T-cell (primary cell): ENCODE measurements around the gene ADGRL3. TPM values are rescaled to one million over a fixed set of nuclear protein-coding genes. Genes with fewer than 3 reads are reported as not detected.

Source experiments
- ATAC-seq, 4 experiments: fragments of 200-7000 bp in 3 of 4; fragments of 150-1000 bp in 1 of 4; cut with Tn5 transposase; replicated peaks in 1 of 4; 1 replicate in 3 of 4; 2 replicates in 1 of 4; pipeline ENCODE4 v1.10.0; 2021; ENCODE audit warnings: moderate library complexity in 3 of 4, mild to moderate bottlenecking in 2 of 4, moderate number of reproducible peaks in 1 of 4
- CTCF ChIA-PET, 2 donors: fragments of 300-600 bp; sonication (Branson Sonifier 250); formaldehyde crosslinking; loops; one replicate each; lab custom pipeline; 2022; ENCODE audit warnings: antibody characterized with exemption in 2 of 2; lab: Charles Lee
- POLR2A ChIA-PET, 2 donors: fragments of 300-600 bp; sonication (Branson Sonifier 250); formaldehyde crosslinking; loops; one replicate each; lab custom pipeline; 2022; ENCODE audit warnings: antibody characterized with exemption in 2 of 2; lab: Charles Lee
- DNase-seq, 35 experiments: peaks; one replicate each; pipeline versions ENCODE4 v3.0.0 to v3.0.0-alpha.2; 2013 to 2023
- H3K27ac ChIP-seq: one replicate; pipeline ENCODE4 v1.5.1; 2013; ENCODE audit warnings: low read length
- H3K27me3 ChIP-seq, 2 experiments: replicated peaks in 1 of 2; 1 replicate in 1 of 2; 2 replicates in 1 of 2; pipeline versions ENCODE4 v1.6.1 to v1.7.0; 2013; ENCODE audit warnings: low read length in 1 of 2, mixed read lengths in 1 of 2; ENCODE audit not compliant: control insufficient read depth in 2 of 2, insufficient read depth in 2 of 2; ENCODE audit errors: extremely low read depth in 1 of 2
- H3K36me3 ChIP-seq, 2 donors: 1 replicate in 1 of 2; 2 replicates in 1 of 2; pipeline versions ENCODE4 v1.6.1 to v1.7.0; 2013; ENCODE audit warnings: low read length in 1 of 2; ENCODE audit not compliant: control insufficient read depth in 2 of 2, insufficient read depth in 1 of 2; ENCODE audit errors: extremely low read depth in 1 of 2
- H3K4me1 ChIP-seq, 2 experiments: 1 replicate in 1 of 2; 2 replicates in 1 of 2; pipeline versions ENCODE4 v1.6.1 to v1.7.0; 2013; ENCODE audit warnings: low read length in 2 of 2, mixed read lengths in 1 of 2; ENCODE audit not compliant: insufficient read depth in 2 of 2, control insufficient read depth in 1 of 2; ENCODE audit errors: extremely low read depth in 1 of 2
- H3K4me3 ChIP-seq, 2 donors: 1 replicate in 1 of 2; 2 replicates in 1 of 2; pipeline versions ENCODE4 v1.5.1 to v1.7.0; 2013; ENCODE audit warnings: mild to moderate bottlenecking in 2 of 2, low read length in 1 of 2, moderate library complexity in 1 of 2; ENCODE audit not compliant: control insufficient read depth in 1 of 2; ENCODE audit errors: extremely low read depth in 1 of 2
- H3K9me3 ChIP-seq: 2 replicates; pipeline ENCODE4 v1.7.0; 2013
- H3K27ac Mint-ChIP-seq, 2 donors: one replicate each; pipeline ENCODE4 v1.8.0; 2020 to 2021; ENCODE audit warnings: mild to moderate bottlenecking in 2 of 2, mixed read lengths in 2 of 2
- H3K27me3 Mint-ChIP-seq, 2 donors: one replicate each; pipeline ENCODE4 v1.8.0; 2021 to 2022; ENCODE audit warnings: mixed read lengths in 2 of 2
- H3K36me3 Mint-ChIP-seq: one replicate; pipeline ENCODE4 v1.8.0; 2021; ENCODE audit warnings: mixed read lengths
- H3K4me1 Mint-ChIP-seq, 3 donors: one replicate each; pipeline ENCODE4 v1.8.0; 2020 to 2022; ENCODE audit warnings: mixed read lengths in 3 of 3, mild to moderate bottlenecking in 1 of 3
- H3K4me3 Mint-ChIP-seq, 3 donors: one replicate each; pipeline ENCODE4 v1.8.0; 2020 to 2022; ENCODE audit warnings: mild to moderate bottlenecking in 3 of 3, mixed read lengths in 3 of 3, moderate library complexity in 3 of 3
- H3K9me3 Mint-ChIP-seq, 3 donors: one replicate each; pipeline ENCODE4 v1.8.0; 2020 to 2022; ENCODE audit warnings: mixed read lengths in 3 of 3
- WGBS: methylation state at CpG from one replicate; pipeline ENCODE4 v1.1.5; 2013; ENCODE audit warnings: missing lambda C conversion rate; ENCODE audit not compliant: insufficient coverage; 5-methylcytosine and 5-hydroxymethylcytosine counted together
- total RNA-seq, 35 experiments: library from RNA in 6 of 35; stranded (reverse) in 6 of 35; fragments of 120-200 nt in 1 of 35; gene quantifications; one replicate each; pipeline versions ENCODE4 v1.2.1 to v1.2.4 and lab custom pipeline; 2013 to 2026

Gene ADGRL3
- total RNA-seq, 5 donors from 2014 or later (not counting 1 experiment from before 2014, with no cell fraction given), result 0.09 TPM; not detected in 4

DNA sequence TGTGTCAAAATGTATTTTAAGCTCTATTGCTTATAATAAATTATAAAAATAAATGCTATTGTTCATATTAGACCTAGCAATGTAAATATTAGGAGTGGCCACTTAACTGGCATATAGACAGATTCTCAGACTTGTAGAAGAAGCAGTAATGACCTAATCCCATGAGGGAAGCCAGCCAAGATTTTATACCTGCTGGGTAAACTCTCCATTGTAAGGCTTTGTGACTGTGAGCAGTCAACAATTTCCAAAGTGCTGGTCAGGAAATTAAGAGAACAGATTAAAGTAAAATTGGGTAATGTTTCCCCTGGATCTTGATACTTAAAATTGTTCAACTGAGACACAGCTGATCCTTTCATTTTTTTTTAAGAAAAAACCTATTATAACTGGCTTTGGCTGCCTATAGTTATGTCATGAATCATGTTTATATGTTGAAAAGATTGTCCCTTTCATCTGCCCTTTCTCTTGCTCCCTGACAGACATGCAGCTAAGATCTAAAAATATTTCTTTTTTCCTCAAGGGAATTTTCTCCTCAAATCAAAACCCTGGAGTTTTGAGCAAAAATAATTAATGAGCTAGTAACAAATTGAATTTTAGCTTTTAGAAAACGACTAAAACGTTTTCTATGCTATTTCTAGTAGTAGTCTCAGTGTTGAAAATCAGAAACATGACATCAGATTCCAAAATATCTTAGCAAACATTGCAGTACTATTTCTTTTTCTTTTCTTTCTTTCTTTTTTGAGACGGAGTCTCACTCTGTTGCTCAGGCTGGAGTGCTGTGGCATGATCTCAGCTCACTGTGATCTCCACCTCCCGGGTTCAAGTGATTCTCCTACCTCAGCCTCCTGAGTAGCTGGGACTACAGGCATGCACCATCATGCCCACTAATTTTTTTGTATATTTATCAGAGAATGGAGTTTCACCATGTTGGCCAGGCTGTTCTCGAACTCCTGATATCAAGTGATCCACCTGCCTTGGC, 77.9 kb downstream of the ADGRL3 start:
- Mint-ChIP-seq H3K4me3 (no peak overlapping the region), H3K36me3 (no peaks in the 10 kb centered on the region), H3K9me3 (peaks cover 0 to 12% (median 7%) of the 10 kb centered on the region in 3 donors), H3K4me1 (no peaks in the 10 kb centered on the region), H3K27ac (no peak overlapping the region), H3K27me3 (no peaks in the 10 kb centered on the region)
- Histone ChIP-seq H3K27me3 (no peaks in the 10 kb centered on the region), H3K36me3 (no peaks in the 10 kb centered on the region), H3K4me1 (no peaks in the 10 kb centered on the region), H3K9me3 (no peaks in the 10 kb centered on the region), H3K27ac (no peak overlapping the region), H3K4me3 (no peak overlapping the region)
- no peak for DNase-seq
- ATAC-seq, result no peak
- WGBS, result 77% methylated on average over 3 of the region's 5 CpGs
- CTCF ChIA-PET, result no interaction called here
- POLR2A ChIA-PET, result interaction anchor here in 1 of 2 donors (0.6 kb wide), 1 partner anchor 59 kb away, joined by 3 read pairs; no protein-coding TSS in a partner anchor

DNA sequence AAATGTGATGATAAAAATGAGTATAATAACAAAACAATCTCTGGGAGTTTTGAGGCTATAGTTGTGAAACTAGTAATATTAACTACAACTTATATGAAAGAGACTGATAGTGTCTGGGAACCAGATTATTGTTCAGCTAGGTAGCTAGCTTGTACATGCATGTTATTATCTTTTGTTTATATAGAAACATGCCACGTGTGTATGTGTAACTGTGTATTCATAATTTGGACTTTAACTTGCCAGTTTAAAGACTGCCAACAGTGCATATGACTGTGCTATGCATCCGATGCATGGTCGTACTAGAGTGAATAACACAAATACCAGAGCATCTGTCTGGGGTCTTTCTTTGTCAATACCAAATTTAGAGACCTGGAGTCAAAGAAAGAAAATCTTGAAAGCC, 92.2 kb downstream of the ADGRL3 start:
- 90% methylated on average over 3 of the region's 3 CpGs for WGBS
- no peaks in the 10 kb centered on the region for H3K9me3 ChIP-seq
- POLR2A ChIA-PET, result no interaction called here
- no peak overlapping the region for H3K27ac ChIP-seq
- Mint-ChIP-seq H3K36me3 (no peaks in the 10 kb centered on the region), H3K27me3 (no peaks in the 10 kb centered on the region), H3K27ac (no peak overlapping the region), H3K4me1 (no peaks in the 10 kb centered on the region), H3K9me3 (peaks cover 6 to 17% (median 10%) of the 10 kb centered on the region in 3 donors), H3K4me3 (no peak overlapping the region)
- no peak overlapping the region for H3K4me3 ChIP-seq
- CTCF ChIA-PET, result no interaction called here
- no peaks in the 10 kb centered on the region for H3K27me3 ChIP-seq
- no peak for ATAC-seq
- no peaks in the 10 kb centered on the region for H3K36me3 ChIP-seq
- no peak for DNase-seq
- H3K4me1 ChIP-seq, result no peaks in the 10 kb centered on the region

GRCh38 chr4:61293707-61294400, 93.7 kb downstream of the ADGRL3 start:
- Histone ChIP-seq H3K9me3 (no peaks in the 10 kb centered on the region), H3K4me3 (no peak overlapping the region), H3K4me1 (no peaks in the 10 kb centered on the region), H3K36me3 (no peaks in the 10 kb centered on the region), H3K27me3 (no peaks in the 10 kb centered on the region), H3K27ac (no peak overlapping the region)
- WGBS, result 97% methylated on average over 4 of the region's 7 CpGs
- Mint-ChIP-seq H3K27ac (no peak overlapping the region), H3K9me3 (peaks cover 3 to 10% (median 9%) of the 10 kb centered on the region in 3 donors), H3K4me1 (no peaks in the 10 kb centered on the region), H3K36me3 (no peaks in the 10 kb centered on the region), H3K27me3 (no peaks in the 10 kb centered on the region), H3K4me3 (no peak overlapping the region)
- no peak for DNase-seq
- CTCF ChIA-PET, result no interaction called here
- POLR2A ChIA-PET, result no interaction called here
- no peak for ATAC-seq

GRCh38 chr4:61294936-61295335, 94.8 kb downstream of the ADGRL3 start:
- H3K27me3 ChIP-seq, result no peaks in the 10 kb centered on the region
- H3K36me3 ChIP-seq, result no peaks in the 10 kb centered on the region
- no peaks in the 10 kb centered on the region for H3K4me1 Mint-ChIP-seq
- WGBS, result 60% methylated on average over 1 of the region's 6 CpGs
- no peak overlapping the region for H3K4me3 ChIP-seq
- H3K4me3 Mint-ChIP-seq, result no peak overlapping the region
- no peaks in the 10 kb centered on the region for H3K4me1 ChIP-seq
- no peak overlapping the region for H3K27ac ChIP-seq
- H3K36me3 Mint-ChIP-seq, result no peaks in the 10 kb centered on the region
- peaks cover 3 to 10% (median 9%) of the 10 kb centered on the region in 3 donors for H3K9me3 Mint-ChIP-seq
- H3K27me3 Mint-ChIP-seq, result no peaks in the 10 kb centered on the region
- ChIA-PET POLR2A (no interaction called here), CTCF (no interaction called here)
- DNase-seq, result no peak
- H3K9me3 ChIP-seq, result no peaks in the 10 kb centered on the region
- no peak for ATAC-seq
- no peak overlapping the region for H3K27ac Mint-ChIP-seq

GRCh38 chr4:61296144-61296543, 96.0 kb downstream of the ADGRL3 start:
- Mint-ChIP-seq H3K27ac (no peak overlapping the region), H3K27me3 (no peaks in the 10 kb centered on the region), H3K36me3 (no peaks in the 10 kb centered on the region), H3K4me1 (no peaks in the 10 kb centered on the region), H3K4me3 (no peak overlapping the region), H3K9me3 (peaks cover 5 to 9% (median 8%) of the 10 kb centered on the region in 3 donors)
- ATAC-seq (no peak), DNase-seq (no peak)
- H3K27me3 ChIP-seq, result no peaks in the 10 kb centered on the region
- POLR2A ChIA-PET, result no interaction called here
- CTCF ChIA-PET, result no interaction called here
- H3K36me3 ChIP-seq, result no peaks in the 10 kb centered on the region
- 19% methylated on average over 2 of the region's 2 CpGs for WGBS
- H3K4me3 ChIP-seq, result no peak overlapping the region
- H3K27ac ChIP-seq, result no peak overlapping the region
- no peaks in the 10 kb centered on the region for H3K9me3 ChIP-seq
- no peaks in the 10 kb centered on the region for H3K4me1 ChIP-seq

GRCh38 chr4:61298178-61298740, 98.1 kb downstream of the ADGRL3 start:
- POLR2A ChIA-PET, result no interaction called here
- Histone ChIP-seq H3K27ac (no peak overlapping the region), H3K4me1 (no peaks in the 10 kb centered on the region), H3K36me3 (no peaks in the 10 kb centered on the region), H3K27me3 (no peaks in the 10 kb centered on the region), H3K9me3 (no peaks in the 10 kb centered on the region), H3K4me3 (no peak overlapping the region)
- Mint-ChIP-seq H3K4me3 (no peak overlapping the region), H3K36me3 (no peaks in the 10 kb centered on the region), H3K9me3 (peaks cover 3 to 9% (median 8%) of the 10 kb centered on the region in 3 donors), H3K4me1 (no peaks in the 10 kb centered on the region), H3K27ac (no peak overlapping the region), H3K27me3 (no peaks in the 10 kb centered on the region)
- no CpG with 5 or more reads among the region's 4 CpGs for WGBS
- no peak for DNase-seq
- CTCF ChIA-PET, result no interaction called here
- ATAC-seq, result no peak
